Heart left ventricle (tissue), 16 donors: ENCODE measurements around the gene DEGS2. TPM values are rescaled to one million over a fixed set of nuclear protein-coding genes. Genes with fewer than 3 reads are reported as not detected.
"Not testable (repeated sequence)": the region's sequence is repeated elsewhere in the genome, so short reads cannot be mapped to it uniquely, and the experiment has no call there.

Experiments used
- ATAC-seq, 4 donors: fragments of 200-7000 bp; cut with Tn5 transposase; one replicate each; pipeline ENCODE4 v1.9.1; 2020 to 2022; ENCODE audit warnings: moderate library complexity in 4 of 4, mild to moderate bottlenecking in 3 of 4, moderate number of reproducible peaks in 1 of 4
- DNase-seq, 5 donors: peaks; one replicate each; pipeline ENCODE4 v3.0.0-alpha.2; 2020
- H3K27ac ChIP-seq, 12 donors: fragments of 200-600 bp; sonication (generic) in 4 of 12; one replicate each; pipeline versions ENCODE4 v1.5.0 to v1.8.0; 2016 to 2022; ENCODE audit warnings: mild to moderate bottlenecking in 2 of 12
- H3K27me3 ChIP-seq, 9 donors: fragments of 200-600 bp; sonication (generic) in 2 of 9; one replicate each; pipeline versions ENCODE4 v1.5.1 to v1.8.0; 2016 to 2022; ENCODE audit warnings: mild to moderate bottlenecking in 3 of 9
- H3K36me3 ChIP-seq, 9 donors: fragments of 200-600 bp; sonication (generic) in 2 of 9; one replicate each; pipeline versions ENCODE4 v1.5.0 to v1.8.0; 2018 to 2022; ENCODE audit warnings: mild to moderate bottlenecking in 2 of 9
- H3K4me1 ChIP-seq, 12 donors: fragments of 200-600 bp; sonication (generic) in 4 of 12; one replicate each; pipeline versions ENCODE4 v1.5.0 to v1.8.0; 2016 to 2022; ENCODE audit warnings: mild to moderate bottlenecking in 3 of 12
- H3K4me3 ChIP-seq, 12 donors: fragments of 200-600 bp; sonication (generic) in 4 of 12; one replicate each; pipeline versions ENCODE4 v1.5.0 to v1.8.0; 2017 to 2022; ENCODE audit warnings: mild to moderate bottlenecking in 9 of 12, moderate library complexity in 4 of 12
- H3K9me3 ChIP-seq, 12 donors: fragments of 200-600 bp; sonication (generic) in 4 of 12; one replicate each; pipeline versions ENCODE4 v1.5.0 to v1.8.0; 2016 to 2022; ENCODE audit warnings: mild to moderate bottlenecking in 1 of 12
- CTCF ChIP-seq, 12 donors: fragments of 200-600 bp; sonication (generic) in 4 of 12; IDR thresholded peaks; one replicate each; pipeline versions ENCODE4 v1.5.0 to v1.8.0; 2018 to 2022; ENCODE audit warnings: antibody characterized with exemption in 12 of 12, mild to moderate bottlenecking in 5 of 12
- POLR2A ChIP-seq, 2 donors: fragments of 450-650 bp; IDR thresholded peaks; one replicate each; pipeline ENCODE4 v1.6.1; 2017; ENCODE audit warnings: antibody characterized with exemption in 2 of 2, mild to moderate bottlenecking in 2 of 2, moderate library complexity in 2 of 2
- WGBS, 4 donors: extraction: QIAGEN DNeasy Blood & Tissue Kit in 2 of 4; methylation state at CpG; one replicate each; pipeline versions ENCODE4 v1.1.5 to v1.1.7; 2013 to 2018; 5-methylcytosine and 5-hydroxymethylcytosine counted together
- intact Hi-C, 10 donors: fragments of 100-400 bp; cut with DNase I; formaldehyde crosslinking; loops; one replicate each; pipeline versions ENCODE4 v1.11.1 to v1.14.2; 2022
- polyA plus RNA-seq, 2 donors: library from polyadenylated mRNA; stranded (reverse); fragments of 200-250 nt; gene quantifications; one replicate each; pipeline ENCODE4 v1.2.3, GENCODE V29; 2013
- total RNA-seq, 9 donors: library from RNA; depleted of rRNA in 2 of 9; stranded (reverse); fragments of >200 nt in 2 of 9; fragmentation: NEBNext Ultra II Directional in 3 of 9; extraction: Animal tissue kit (Norgen Biotek cat#: 25700) in 3 of 9; gene quantifications; one replicate each; pipeline versions ENCODE4 v1.1.0 to v1.2.4, GENCODE V29; 2016 to 2023
- donor health status: ischemic (EF 13 %, LVEDD 7.1; RV severe dilation, severe dysfunction).
- donor health status: healthy with polysubstance abuse.
- donor health status: DM: no; HTN: yes; CAD: no.
- donor health status: DM: no; HTN: no; CAD: no.
- donor health status: ischemic (EF 25% LVEDD 6.9; RV normal size, moderate dysfunction).
- donor health status: ischemic (EF 25% LVEDD 5.7; RV mildly dilated, moderate dysfunction).
- donor health status: healthy.
- donor health status: DM: yes; HTN: yes; CAD: no.
- donor health status: ischemic (EF 35%, LVEDD 5.7; RV mildly dilated, moderate dysfunction).
- donor health status: nonischemic (EF 11% LVEDD 7.7; RV severe dilation, severe dysfunction).
- donor health status: DM: yes; HTN: yes; CAD: no.
- donor health status: PGD.
- donor health status: ischemic (EF 29% LVEDD 5.4; RV normal size, mild dysfunction).
- donor health status: nonischemic (EF 23%, LVEDD 6.1; RV moderate dilation, normal function).

The DEGS2 gene
- total and polyA plus RNA-seq, 11 donors: 0.08 to 0.48 (median 0.30) TPM; not detected in 7

- 85 to 88% (median 86%) methylated on average over 6 to 7 of the region's 7 CpGs for WGBS, 4 donors
- Histone ChIP-seq H3K4me3 (no peak overlapping the region), H3K9me3 (no peaks in the 10 kb centered on the region), H3K27ac (no peak overlapping the region), H3K27me3 (peaks cover 18 to 48% (median 26%) of the 10 kb centered on the region in 9 donors), H3K36me3 (no peaks in the 10 kb centered on the region), H3K4me1 (peaks cover 0 to 19% (median 9%) of the 10 kb centered on the region in 12 donors)
- ATAC-seq (no peak), DNase-seq (peak in 1 of 5 donors; percentile 23)
- no peak for TF ChIP-seq CTCF (IDR thresholded peaks at IDR 0.05)
- no peak for TF ChIP-seq POLR2A (IDR thresholded peaks at IDR 0.05)
- intact Hi-C loops: no loop called here
Measured at GRCh38 chr14:100160534-100160916, 1.1 kb upstream of the DEGS2 start.

GRCh38 chr14:100159865-100160533 is 554 bp upstream of the DEGS2 start:
- peak overlapping the region in 11 of 12 donors; percentile 22 to 49 (median 43) for H3K4me3 ChIP-seq
- peaks cover 18 to 48% (median 26%) of the 10 kb centered on the region in 9 donors for H3K27me3 ChIP-seq
- peak in 1 of 5 donors; percentile 18 for DNase-seq
- intact Hi-C loops: no loop called here
- H3K27ac ChIP-seq: no peak overlapping the region
- no peak for TF ChIP-seq POLR2A (IDR thresholded peaks at IDR 0.05)
- no peak for TF ChIP-seq CTCF (IDR thresholded peaks at IDR 0.05)
- H3K4me1 ChIP-seq: peaks cover 0 to 15% (median 7%) of the 10 kb centered on the region in 12 donors
- 8 to 56% (median 26%) methylated on average over 3 to 39 of the region's 39 CpGs for WGBS, 4 donors
- ATAC-seq: no peak
- no peaks in the 10 kb centered on the region for H3K36me3 ChIP-seq
- peaks cover 0 to 4% (median 2%) of the 10 kb centered on the region in 12 donors for H3K9me3 ChIP-seq

- peak overlapping the region in 11 of 12 donors; percentile 22 to 49 (median 43) for H3K4me3 ChIP-seq
- peak in 1 of 5 donors; percentile 13 for DNase-seq
- ATAC-seq: no peak
- H3K36me3 ChIP-seq: no peaks in the 10 kb centered on the region
- no peak for TF ChIP-seq POLR2A (IDR thresholded peaks at IDR 0.05)
- TF ChIP-seq CTCF (IDR thresholded peaks at IDR 0.05): no peak
- intact Hi-C loops: no loop called here
- peaks cover 18 to 48% (median 26%) of the 10 kb centered on the region in 9 donors for H3K27me3 ChIP-seq
- H3K4me1 ChIP-seq: peaks cover 0 to 15% (median 7%) of the 10 kb centered on the region in 12 donors
- H3K27ac ChIP-seq: no peak overlapping the region
- 13 to 35% (median 14%) methylated on average over 21 to 32 of the region's 32 CpGs for WGBS, 4 donors
- H3K9me3 ChIP-seq: peaks cover 0 to 11% (median 6%) of the 10 kb centered on the region in 12 donors
Measured at GRCh38 chr14:100158566-100159093, 815 bp downstream of the DEGS2 start.

GRCh38 chr14:100157548-100158232 is 1.8 kb downstream of the DEGS2 start:
- H3K4me3 ChIP-seq, ATAC-seq, intact Hi-C loops, H3K27ac ChIP-seq, H3K36me3 ChIP-seq, DNase-seq: not testable (repeated sequence)
- Histone ChIP-seq H3K4me1 (peaks cover 0 to 15% (median 7%) of the 10 kb centered on the region in 12 donors), H3K9me3 (peaks cover 0 to 11% (median 6%) of the 10 kb centered on the region in 12 donors), H3K27me3 (peaks cover 18 to 48% (median 26%) of the 10 kb centered on the region in 9 donors)
- 80 to 94% (median 86%) methylated on average over 13 to 16 of the region's 16 CpGs for WGBS, 4 donors
